Measurements from ENCODE around the gene MTMR3. TPM values are rescaled to one million over a fixed set of nuclear protein-coding genes. Genes with fewer than 3 reads are reported as not detected.

MTMR3 gene
- total and polyA plus RNA-seq, 2 of the 8 experiments (the other 6 are each of a cell fraction or from before 2014, with no cell fraction given) = 16.9 to 18.5 TPM

DNA sequence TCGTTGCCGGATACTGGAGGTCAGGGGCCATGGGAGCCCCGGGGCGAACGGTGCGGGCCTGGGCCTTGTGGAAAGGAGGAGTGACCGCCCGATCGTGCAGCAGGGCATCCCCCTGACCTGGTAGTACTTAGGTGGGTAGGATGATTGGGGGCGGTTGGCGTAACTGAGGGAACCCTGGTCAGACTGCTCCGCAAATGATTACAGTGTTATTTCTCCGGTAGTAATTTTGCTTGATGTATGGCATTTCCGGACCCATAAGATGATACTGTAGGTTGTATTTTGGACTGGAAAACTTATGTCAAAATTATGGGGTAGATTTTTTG is 762 bp downstream of the MTMR3 start (continued):
- TF ChIP-seq PHF8 (conservative IDR thresholded peaks at IDR 0.05; ENCODE audit: low read depth, low read length) (no peak), SRF (IDR thresholded peaks at IDR 0.05; ENCODE audit: low read depth, low read length) (no peak), RXRA (IDR thresholded peaks at IDR 0.05; ENCODE audit: insufficient read depth, low read depth, low read length) (no peak), JUN (IDR thresholded peaks at IDR 0.05; ENCODE audit: low read depth, low read length) (no peak)
